Neural crest cell (in vitro differentiated cells): Measurements from ENCODE around the gene DCST2. TPM values are rescaled to one million over a fixed set of nuclear protein-coding genes. Genes with fewer than 3 reads are reported as not detected.
"Not testable (repeated sequence)": the region's sequence is repeated elsewhere in the genome, so short reads cannot be mapped to it uniquely, and the experiment has no call there.

Experiments
- DNase-seq: peaks from one replicate; pipeline ENCODE4 v3.0.0; 2021; ENCODE audit warnings: low read depth, mixed read lengths, low spot score
- H3K27ac Mint-ChIP-seq: one replicate; pipeline ENCODE4 v1.8.0; 2021; ENCODE audit warnings: mild to moderate bottlenecking, mixed read lengths; ENCODE audit not compliant: unreplicated experiment
- H3K27me3 Mint-ChIP-seq: 2 replicates; pipeline ENCODE4 v1.8.0; 2021; ENCODE audit warnings: low read depth, mild to moderate bottlenecking, mixed read lengths
- H3K36me3 Mint-ChIP-seq: 2 replicates; pipeline ENCODE4 v1.8.0; 2021; ENCODE audit warnings: low read depth, mild to moderate bottlenecking, mixed read lengths
- H3K4me1 Mint-ChIP-seq: 2 replicates; pipeline ENCODE4 v1.8.0; 2021; ENCODE audit warnings: mixed read lengths
- H3K4me3 Mint-ChIP-seq: one replicate; pipeline ENCODE4 v1.8.0; 2021; ENCODE audit warnings: mild to moderate bottlenecking, mixed read lengths
- H3K9me3 Mint-ChIP-seq: 2 replicates; pipeline ENCODE4 v1.8.0; 2021; ENCODE audit warnings: mixed read lengths
- CTCF ChIP-seq: fragments of 200-600 bp; sonication (generic); conservative IDR thresholded peaks from 2 replicates; pipeline ENCODE4 v1.5.0; 2021; ENCODE audit warnings: antibody characterized with exemption, mild to moderate bottlenecking
- total RNA-seq: library from RNA; stranded (reverse); gene quantifications from 2 replicates; pipeline ENCODE4 v1.2.1, GENCODE V29; 2021

DCST2 gene
- total RNA-seq, 1 donor from 2014 or later, result 1.3 TPM

- no peak overlapping the region for H3K27ac Mint-ChIP-seq
- H3K4me3 Mint-ChIP-seq, result no peak overlapping the region
- peaks cover 11% of the 10 kb centered on the region for H3K4me1 Mint-ChIP-seq
- no peak for DNase-seq
- peaks cover 8% of the 10 kb centered on the region for H3K36me3 Mint-ChIP-seq
- TF ChIP-seq CTCF, result no peak
- H3K27me3 Mint-ChIP-seq, result no peaks in the 10 kb centered on the region
- no peaks in the 10 kb centered on the region for H3K9me3 Mint-ChIP-seq
These were observed 49.7 kb downstream of the DCST2 start for GRCh38 chr1:154983776-154984466.

GRCh38 chr1:154982897-154983648 lies 50.5 kb downstream of the DCST2 start, which contains the start of gene FLAD1:
Gene FLAD1, plus strand, starts transcription at chr1:154983344. Its CDS starts 351 bp downstream, at chr1:154983695.
- no peak for TF ChIP-seq CTCF
- H3K4me1 Mint-ChIP-seq, result peaks cover 9% of the 10 kb centered on the region
- H3K4me3 Mint-ChIP-seq, result no peak within 1 kb of the TSS
- DNase-seq, result peak; percentile 89
- peaks cover 8% of the 10 kb centered on the region for H3K36me3 Mint-ChIP-seq
- H3K9me3 Mint-ChIP-seq, result no peaks in the 10 kb centered on the region
- H3K27ac Mint-ChIP-seq, result no peak within 1 kb of the TSS
- H3K27me3 Mint-ChIP-seq, result no peaks in the 10 kb centered on the region

- no peak for DNase-seq
- no peaks in the 10 kb centered on the region for H3K9me3 Mint-ChIP-seq
- H3K36me3 Mint-ChIP-seq, result peaks cover 8% of the 10 kb centered on the region
- H3K4me1 Mint-ChIP-seq, result peaks cover 13% of the 10 kb centered on the region
- H3K4me3 Mint-ChIP-seq, result no peak overlapping the region
- H3K27me3 Mint-ChIP-seq, result no peaks in the 10 kb centered on the region
- TF ChIP-seq CTCF, result no peak
- H3K27ac Mint-ChIP-seq, result no peak overlapping the region
These were observed 51.2 kb downstream of the DCST2 start for GRCh38 chr1:154982341-154982740.

- H3K27me3 Mint-ChIP-seq, result no peaks in the 10 kb centered on the region
- H3K4me3 Mint-ChIP-seq, result peak overlapping the region; percentile 28
- no peaks in the 10 kb centered on the region for H3K9me3 Mint-ChIP-seq
- H3K4me1 Mint-ChIP-seq, result peaks cover 4% of the 10 kb centered on the region
- no peak for DNase-seq
- H3K27ac Mint-ChIP-seq, result no peak overlapping the region
- TF ChIP-seq CTCF, result no peak
- peaks cover 8% of the 10 kb centered on the region for H3K36me3 Mint-ChIP-seq
These were observed 55.2 kb downstream of the DCST2 start for GRCh38 chr1:154978360-154978759.

- not testable (repeated sequence) for H3K36me3 Mint-ChIP-seq, H3K9me3 Mint-ChIP-seq, DNase-seq, H3K27ac Mint-ChIP-seq, H3K4me1 Mint-ChIP-seq, H3K4me3 Mint-ChIP-seq, H3K27me3 Mint-ChIP-seq
These were observed 55.8 kb downstream of the DCST2 start for GRCh38 chr1:154977762-154978161.
